HG03457 (cell line): ENCODE data around the gene CNTRL.
A peak's percentile ranks its signal among the peaks of the same experiment; 100 is the strongest.

Source experiments
- ATAC-seq: cut with Tn5 transposase; IDR thresholded peaks from one replicate; pipeline ENCODE4 v1.9.1; 2021; ENCODE audit warnings: moderate number of reproducible peaks; ENCODE audit not compliant: unreplicated experiment

Gene CNTRL

GRCh38 chr9:121197132-121197531, 122.4 kb downstream of the CNTRL start:
- no peak for ATAC-seq

- no peak for ATAC-seq
Observed at GRCh38 chr9:121198512-121199042, 123.8 kb downstream of the CNTRL start.

- ATAC-seq: no peak
Observed at GRCh38 chr9:121199921-121200320, 125.2 kb downstream of the CNTRL start.

GRCh38 chr9:121200356-121200755, 125.6 kb downstream of the CNTRL start:
- ATAC-seq: no peak

GRCh38 chr9:121201045-121201737, 126.4 kb downstream of the CNTRL start:
- ATAC-seq: peak; percentile 17

GRCh38 chr9:121201738-121202533, 127.2 kb downstream of the CNTRL start, which contains the start of gene RAB14:
Gene RAB14 (minus strand): TSS chr9:121201869. CDS start chr9:121193412, 8,457 bp downstream.
- ATAC-seq: peak; percentile 74

GRCh38 chr9:121204121-121204520, 129.4 kb downstream of the CNTRL start:
- no peak for ATAC-seq

- no peak for ATAC-seq
Observed at GRCh38 chr9:121204611-121205010, 129.9 kb downstream of the CNTRL start.

GRCh38 chr9:121206516-121207370, 132.0 kb downstream of the CNTRL start:
- ATAC-seq: no peak

- peak; percentile 77 for ATAC-seq
Observed at GRCh38 chr9:121207371-121207940, 132.7 kb downstream of the CNTRL start.

- no peak for ATAC-seq
Observed at GRCh38 chr9:121210536-121210935, 135.8 kb downstream of the CNTRL start.

GRCh38 chr9:121213136-121213806, 138.5 kb downstream of the CNTRL start:
- ATAC-seq: no peak

GRCh38 chr9:121214005-121214404, 139.2 kb downstream of the CNTRL start:
- ATAC-seq: no peak

- no peak for ATAC-seq
Observed at GRCh38 chr9:121216271-121216805, 141.6 kb downstream of the CNTRL start.

GRCh38 chr9:121217609-121218292, 143.0 kb downstream of the CNTRL start:
- ATAC-seq: no peak

- no peak for ATAC-seq
Observed at GRCh38 chr9:121218357-121219027, 143.7 kb downstream of the CNTRL start.

- ATAC-seq: no peak
Observed at GRCh38 chr9:121219530-121219929, 144.8 kb downstream of the CNTRL start.

- ATAC-seq: no peak
Observed at GRCh38 chr9:121220996-121221663, 146.4 kb downstream of the CNTRL start.
